Activated T-cell treated with anti-CD3 and anti-CD28 coated beads, Interleukin-2, amount 50 U/mL, for 1 hour (primary cell): ENCODE data around the gene BTG4.

ENCODE experiments used
- DNase-seq: peaks from one replicate; pipeline ENCODE4 v3.0.0-alpha.2; 2020

The BTG4 gene

DNA sequence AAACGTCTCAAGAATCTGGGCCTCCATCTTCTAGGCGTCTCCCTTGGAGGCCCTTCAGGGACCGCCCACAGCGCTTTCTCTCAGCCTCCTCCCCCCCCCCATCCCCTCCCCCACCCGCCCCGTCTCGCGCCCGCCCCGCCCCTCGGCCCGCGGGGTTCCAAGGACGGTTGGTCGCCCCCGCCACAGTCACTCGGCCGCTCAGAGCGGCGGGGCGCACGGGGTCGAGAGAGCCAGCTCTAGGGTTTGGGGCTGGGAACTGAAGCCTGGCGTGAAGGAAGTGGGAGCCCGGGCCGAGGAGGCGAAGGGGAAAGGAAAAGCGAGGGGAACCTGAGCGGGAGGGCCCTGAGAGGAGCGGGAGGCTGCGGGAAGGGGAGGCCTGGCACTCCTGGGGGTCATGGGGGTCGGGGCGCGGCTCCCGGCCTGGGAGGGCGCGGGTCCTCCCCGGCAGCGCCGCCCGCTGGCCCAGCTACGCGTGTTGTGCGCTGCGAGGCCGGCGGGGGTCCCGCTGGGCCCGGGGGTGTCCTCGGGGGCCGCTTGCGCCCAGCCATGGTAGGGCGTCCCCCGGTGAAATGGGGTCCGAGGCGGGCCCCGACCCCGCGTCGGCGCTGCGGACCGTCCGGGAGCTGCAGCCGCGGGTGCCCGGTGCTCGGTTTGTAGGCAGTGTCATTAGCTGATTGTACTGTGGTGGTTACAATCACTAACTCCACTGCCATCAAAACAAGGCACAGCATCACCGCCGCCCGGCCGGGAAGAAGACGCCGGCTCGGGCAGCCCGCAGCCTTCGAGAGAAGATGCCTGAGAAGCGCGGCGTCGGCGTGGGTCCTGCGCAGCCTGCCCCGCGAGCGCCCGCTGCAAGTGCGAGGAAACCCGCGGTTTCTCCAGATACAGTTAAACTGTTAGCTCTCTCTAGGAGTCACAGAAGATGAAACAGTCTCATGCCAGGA, at the start of gene BTG4:
BTG4 (minus strand) TSS at position 91 of the 944 bp plus-strand sequence. CDS start 13,610 bp downstream, outside the sequence.
- peak; percentile 37 for DNase-seq

DNA sequence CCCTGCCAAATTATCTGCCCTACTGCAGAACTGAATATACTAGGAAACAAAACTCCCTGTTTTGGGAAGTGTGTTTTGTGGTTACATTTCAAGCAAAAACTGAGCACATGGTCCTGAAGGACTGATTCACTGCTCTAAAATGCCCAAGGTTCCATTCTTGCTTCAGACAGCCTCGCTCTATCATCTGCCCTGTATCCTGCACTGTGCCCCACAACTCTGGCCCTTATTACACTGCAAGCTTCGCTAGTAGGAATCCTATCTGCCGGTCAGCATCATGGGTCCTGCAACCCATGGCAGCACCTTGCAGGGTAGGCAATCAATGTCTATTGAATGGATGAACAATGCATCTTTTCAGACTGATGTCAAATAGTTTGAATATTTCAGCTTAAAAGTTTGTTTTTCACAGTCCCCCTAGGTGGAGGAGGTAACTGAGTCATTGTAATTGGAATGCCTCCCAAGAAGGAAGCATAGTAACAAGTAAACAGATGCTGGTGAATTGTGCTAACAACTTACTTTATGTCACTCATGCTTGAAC, 49.7 kb upstream of the BTG4 start:
- no peak for DNase-seq

DNA sequence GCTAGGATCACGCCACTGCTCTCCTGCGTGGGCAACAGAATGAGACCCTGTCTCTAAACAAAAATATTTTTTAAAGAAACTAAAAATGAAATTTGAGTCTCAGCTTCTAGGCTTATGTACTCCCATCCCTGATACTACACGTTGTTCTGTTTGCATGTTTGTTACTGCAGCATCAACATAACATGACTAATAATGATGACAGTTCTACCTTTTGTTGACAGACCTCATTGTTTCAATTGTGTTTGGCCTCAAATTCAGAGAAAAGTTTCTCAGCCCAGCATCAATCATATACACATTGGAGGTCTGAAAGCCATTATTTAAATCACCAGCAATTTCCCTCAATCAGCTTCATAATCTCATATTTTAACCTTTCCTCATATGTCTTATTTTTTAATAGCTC, 49.1 kb upstream of the BTG4 start:
- DNase-seq = no peak

DNA sequence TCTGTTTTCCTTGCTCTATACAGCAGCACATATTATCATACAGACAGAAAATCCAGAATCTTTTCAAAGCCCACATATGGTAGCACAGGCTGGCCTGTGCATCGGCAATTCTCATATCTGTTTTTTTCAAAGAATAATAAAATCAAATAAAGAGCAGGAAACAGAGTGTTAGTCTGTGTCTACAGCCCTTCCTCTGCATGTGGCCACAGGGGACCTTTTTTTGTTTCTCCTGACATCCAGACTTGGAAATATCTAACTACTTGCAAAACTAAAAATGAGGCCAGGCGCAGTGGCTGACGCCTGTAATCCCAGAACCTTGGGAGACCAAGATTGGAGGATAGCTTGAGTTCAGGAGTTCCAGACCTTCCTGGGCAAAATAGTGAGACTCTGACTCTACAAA, 48.6 kb upstream of the BTG4 start:
- DNase-seq = no peak

DNA sequence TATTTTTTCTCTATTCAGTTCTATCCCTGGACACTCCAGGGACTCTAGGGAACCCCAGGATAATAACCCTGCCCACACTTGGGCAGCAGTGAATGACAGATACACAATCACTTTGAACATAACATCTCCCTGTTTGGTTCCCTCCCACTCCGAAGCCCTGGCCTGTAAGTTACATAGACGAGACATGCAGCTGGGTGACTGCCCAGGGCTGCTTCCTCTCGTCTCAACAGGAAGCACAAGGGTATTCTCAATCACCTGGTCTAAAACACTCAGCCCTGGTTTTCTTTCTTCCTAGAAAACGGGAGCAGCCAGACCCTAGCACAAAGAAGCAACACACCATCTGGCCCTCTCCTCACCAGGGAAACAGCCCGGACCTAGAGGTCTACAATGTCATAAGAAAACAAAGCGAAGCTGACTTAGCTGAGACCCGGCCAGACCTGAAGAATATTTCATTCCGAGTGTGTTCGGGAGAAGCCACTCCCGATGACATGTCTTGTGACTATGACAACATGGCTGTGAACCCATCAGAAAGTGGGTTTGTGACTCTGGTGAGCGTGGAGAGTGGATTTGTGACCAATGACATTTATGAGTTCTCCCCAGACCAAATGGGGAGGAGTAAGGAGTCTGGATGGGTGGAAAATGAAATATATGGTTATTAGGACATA, 47.7 kb upstream of the BTG4 start:
- no peak for DNase-seq

DNA sequence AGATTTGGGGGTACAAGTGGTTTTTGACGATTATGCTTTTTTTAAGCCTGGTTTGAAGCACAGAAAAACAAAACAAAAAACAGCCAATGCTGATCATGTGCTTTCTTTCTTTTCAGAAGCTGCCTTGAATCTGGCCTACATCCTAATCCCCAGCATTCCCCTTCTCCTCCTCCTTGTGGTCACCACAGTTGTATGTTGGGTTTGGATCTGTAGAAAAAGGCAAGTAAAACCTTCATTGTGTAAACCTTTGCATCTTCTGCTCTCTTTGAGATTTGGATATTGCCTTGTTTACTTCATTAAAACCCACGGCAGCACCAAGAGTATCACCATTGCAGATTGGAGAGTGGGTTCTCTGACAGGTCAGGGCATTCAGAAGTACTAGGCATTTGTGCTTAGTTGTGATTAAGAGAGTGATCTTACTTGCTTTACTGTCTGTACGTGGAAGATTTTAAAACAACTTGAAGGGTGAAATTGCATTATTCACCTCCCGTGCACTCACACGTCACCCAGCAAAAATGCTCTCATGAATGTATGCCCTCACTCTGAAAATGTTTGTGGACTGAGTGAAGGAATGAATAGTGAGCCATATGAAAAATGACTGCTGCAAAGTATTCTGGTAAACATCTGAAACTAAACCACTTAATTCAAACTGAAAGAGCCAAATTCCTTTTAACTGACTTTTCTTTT, 45.4 kb upstream of the BTG4 start:
- no peak for DNase-seq

DNA sequence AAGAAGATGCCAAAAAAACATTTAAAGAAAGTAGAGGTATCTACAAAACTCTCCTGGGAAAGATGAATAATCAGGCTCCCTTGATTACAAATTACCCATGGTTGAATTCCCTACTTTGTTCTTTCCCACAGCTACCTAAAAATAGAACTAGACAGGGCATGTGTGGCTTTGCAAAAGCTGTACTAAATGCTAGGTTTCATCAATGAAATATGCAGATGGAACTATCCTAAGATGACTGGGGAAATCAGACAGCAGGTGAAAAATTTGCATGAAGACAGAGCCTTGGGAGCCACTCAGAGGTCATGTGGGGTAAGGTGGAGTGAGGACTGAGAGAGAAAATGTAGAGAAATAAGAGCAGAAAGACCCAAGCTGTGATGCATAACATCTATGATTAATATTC, 43.1 kb upstream of the BTG4 start:
- no peak for DNase-seq

DNA sequence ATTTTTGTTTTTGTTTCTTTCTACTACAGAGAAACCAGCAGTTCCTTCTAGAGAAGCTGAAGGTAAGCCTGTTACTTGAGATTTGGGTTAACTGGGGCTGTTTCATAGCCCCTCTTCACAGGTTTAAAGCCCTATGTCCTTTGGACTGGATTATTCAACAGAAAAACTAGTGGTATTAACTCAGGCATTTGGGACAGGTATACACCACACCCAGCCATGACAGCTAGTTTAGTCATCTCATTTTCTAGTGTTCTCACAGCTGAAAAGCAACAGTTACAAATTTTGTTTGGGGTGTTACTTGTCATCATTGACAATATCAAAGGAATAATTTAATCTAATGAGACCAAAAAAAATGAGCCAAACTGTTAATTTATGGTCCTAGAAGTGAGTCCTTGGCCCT, 42.3 kb upstream of the BTG4 start:
- no peak for DNase-seq

DNA sequence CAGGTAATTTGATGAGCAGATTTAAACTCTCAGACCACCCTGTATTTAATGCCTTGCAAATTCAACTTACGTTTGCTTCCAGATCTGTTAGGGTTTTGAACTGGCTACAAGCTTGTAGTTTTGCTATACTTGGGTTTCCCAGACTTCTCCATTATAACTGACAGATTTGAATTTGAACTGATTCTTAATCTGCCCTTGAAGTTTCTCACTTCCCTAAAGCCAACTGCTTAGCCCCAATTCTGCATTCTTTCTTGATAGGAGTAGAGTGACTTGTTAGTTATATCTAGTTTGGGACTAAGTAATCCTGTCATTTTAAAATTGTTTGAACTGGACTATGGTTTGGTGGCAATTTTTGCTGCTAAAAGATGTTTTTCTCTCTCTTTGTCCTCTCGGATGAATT, 38.1 kb upstream of the BTG4 start:
- DNase-seq = no peak

DNA sequence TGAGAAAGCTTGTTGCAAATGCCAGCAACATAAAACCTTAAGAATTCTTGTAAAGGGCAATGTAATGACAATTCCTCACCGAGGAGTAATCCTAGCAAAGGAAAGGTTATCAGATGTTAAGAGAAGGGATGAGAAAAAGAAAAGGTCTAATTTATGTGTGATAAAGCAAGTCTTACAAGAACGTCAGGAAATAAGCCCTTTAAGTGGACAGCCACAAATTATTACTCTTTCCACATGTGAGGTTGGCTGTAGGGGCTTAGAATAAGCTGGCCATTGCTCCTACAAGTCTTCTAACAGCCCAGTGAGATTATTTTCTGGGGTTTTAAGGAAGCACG, 37.6 kb upstream of the BTG4 start:
- DNase-seq = no peak

DNA sequence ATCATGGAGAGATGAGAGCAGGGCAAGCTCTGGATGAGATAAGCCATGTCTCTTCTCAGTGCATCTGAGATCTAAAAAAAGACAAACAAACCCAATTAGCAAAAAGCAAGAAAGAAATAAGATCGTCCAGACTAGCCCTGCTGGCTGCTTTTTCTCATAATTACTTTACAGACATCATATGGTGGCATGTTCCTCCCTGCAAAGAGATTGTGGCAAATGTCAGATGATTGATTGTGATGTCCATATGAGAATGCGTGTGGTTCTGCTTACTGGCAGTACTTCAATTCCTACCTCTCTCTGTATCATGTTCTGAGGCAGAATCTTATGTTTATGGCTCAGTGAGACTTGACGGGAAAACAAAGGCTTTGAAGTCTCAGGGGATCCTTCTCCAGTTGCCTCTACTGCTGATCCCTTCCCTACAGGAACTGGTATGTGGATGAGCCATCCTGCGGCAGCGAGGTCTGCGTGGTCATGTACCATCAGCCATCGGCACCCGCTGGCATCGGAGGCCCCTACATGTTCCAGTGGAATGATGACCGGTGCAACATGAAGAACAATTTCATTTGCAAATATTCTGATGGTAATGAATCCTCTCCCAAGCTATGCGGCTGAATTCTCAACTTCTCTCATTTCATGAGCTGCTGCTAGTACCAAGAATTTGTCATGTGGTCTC, 37.1 kb upstream of the BTG4 start:
- DNase-seq = no peak

DNA sequence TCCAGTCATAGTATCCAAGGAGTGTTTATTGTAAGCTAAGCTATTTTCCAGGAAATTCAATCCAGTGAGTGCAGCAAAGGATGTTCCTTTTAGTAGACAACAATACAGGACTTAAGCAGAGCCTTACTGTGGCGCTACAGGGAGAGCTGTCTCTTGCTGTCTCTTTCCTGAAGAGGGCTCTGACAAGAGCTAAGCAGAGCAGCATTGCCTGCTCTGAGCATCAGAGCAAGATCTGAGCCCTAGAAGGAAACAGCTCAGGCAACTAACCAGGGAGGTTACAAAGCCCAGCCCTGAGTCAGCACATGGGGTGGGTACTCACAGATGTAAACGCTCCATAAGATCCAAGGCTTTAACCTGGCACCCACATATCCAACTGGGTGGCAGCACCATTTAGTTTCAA, 36.3 kb upstream of the BTG4 start:
- DNase-seq = no peak

DNA sequence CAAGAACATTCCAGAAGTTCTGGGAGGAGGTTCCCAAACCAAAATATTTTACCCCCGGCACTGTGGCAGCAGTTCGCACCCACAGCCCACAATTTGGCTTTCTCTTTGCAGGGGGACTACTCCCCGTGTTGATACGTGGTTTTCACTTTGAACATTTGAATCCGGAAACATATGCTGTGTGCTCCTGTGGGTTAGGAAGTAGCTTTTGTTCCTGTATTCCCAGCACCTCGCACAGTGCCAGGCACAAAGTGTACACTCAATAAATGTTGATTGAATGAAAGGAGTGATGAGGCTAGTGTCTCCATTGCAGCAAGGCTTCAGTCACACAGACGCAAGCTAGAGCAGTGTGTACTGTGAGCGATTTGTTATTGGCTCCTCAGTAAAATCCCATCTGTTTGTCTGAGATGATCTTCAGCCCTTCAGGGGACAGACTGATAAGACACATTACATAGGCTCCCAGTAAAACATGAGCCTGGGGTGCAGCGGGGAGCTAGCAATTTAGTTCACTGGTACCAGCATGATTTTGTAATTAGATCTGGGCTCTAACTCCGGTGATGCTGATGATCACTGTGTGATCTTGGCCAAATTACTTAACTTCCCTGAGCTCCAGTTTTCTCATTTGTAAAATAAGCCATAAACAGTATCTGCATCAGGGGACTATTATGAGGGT, 30.6 kb upstream of the BTG4 start:
- no peak for DNase-seq

DNA sequence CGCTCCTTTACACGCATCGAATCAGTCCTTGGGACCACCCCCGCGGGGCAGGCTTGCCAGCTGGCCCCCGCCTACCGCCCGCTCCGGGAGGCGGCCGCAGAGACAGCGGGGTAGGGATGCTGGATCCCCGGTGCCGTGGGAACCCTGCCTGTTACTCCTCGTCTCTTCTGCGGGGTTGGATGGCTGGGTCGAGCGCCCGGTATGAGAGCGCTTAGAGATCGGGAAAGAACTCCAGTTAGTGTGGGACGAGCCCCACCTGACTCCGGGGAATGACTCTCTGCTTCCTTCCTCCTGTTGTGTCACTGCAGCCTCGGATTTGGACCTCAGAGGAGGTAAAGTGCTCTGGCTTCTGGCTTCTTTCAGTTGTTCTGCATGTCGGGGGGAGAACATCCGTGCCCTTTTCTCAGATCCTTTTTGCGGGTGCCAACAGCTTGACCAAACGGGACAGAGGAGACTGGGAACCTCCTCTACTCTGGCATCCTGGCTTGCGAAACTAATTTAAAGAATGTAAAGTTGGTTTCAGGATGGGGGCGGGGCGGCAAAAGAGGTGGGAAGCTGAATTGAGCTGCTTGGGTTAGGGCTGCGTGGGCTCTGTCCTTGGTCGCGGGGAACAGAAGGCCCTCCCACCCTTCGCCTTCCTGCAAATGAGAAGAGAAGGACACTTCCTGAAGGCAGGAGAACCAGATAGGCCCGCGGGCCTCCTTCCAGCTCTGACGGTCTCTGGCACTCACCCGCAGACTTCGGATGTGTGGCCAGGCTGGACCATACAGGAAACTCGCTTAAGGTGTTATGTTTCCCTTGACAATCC, 29.3 kb upstream of the BTG4 start:
- DNase-seq = no peak

DNA sequence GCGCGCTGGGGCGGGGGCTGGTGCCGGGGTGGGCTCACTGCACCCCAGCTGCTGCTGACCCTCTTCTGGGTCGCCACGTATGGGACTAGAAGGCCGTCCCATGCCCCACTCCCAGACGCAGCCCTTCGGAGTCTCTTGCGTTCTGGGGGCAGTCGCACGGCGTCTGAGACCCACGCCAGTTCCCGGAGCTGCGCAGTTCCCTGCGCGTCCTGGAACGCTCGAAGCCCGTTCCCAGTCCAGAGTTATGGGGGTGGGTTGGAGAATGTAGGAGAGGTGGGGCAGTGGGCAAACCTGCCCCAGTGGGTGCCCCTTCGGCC, 28.7 kb upstream of the BTG4 start:
- DNase-seq = peak; percentile 26

DNA sequence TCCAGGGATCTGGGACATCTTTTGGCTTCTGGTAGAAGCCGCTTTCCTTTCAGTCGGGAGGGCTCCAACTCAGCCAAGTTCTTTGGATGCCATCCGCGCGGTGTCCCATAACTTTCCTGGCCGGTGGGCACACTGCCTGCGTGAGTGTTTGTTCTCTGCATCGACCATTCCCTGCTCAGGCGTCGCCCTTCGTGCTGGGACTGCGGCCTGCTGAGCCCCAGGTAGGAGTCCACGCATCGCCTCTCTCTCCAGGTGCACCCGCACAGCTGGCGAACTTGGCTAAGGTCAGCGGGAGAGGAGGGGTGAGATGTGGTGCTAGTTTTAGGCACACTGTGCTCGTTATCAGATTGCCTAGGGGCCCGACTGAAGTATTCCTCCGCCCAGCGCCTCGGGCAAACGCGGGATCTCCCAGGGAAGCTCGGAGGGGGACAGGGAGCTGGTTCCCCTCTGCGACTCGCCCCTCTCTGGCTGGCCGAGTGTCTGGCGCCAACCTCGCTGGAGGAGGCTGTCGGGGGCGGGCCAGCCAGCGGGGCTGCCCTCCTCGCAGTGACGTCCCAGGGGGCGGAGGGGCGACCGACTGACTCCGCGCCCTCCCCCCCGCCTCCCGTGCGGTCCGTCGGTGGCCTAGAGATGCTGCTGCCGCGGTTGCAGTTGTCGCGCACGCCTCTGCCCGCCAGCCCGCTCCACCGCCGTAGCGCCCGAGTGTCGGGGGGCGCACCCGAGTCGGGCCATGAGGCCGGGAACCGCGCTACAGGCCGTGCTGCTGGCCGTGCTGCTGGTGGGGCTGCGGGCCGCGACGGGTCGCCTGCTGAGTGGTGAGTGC, 28.1 kb upstream of the BTG4 start, which contains the start of gene LAYN:
LAYN (plus strand) TSS at position 607 of the 823 bp plus-strand sequence; CDS start at position 731, 124 bp downstream.
- DNase-seq = peak; percentile 55

DNA sequence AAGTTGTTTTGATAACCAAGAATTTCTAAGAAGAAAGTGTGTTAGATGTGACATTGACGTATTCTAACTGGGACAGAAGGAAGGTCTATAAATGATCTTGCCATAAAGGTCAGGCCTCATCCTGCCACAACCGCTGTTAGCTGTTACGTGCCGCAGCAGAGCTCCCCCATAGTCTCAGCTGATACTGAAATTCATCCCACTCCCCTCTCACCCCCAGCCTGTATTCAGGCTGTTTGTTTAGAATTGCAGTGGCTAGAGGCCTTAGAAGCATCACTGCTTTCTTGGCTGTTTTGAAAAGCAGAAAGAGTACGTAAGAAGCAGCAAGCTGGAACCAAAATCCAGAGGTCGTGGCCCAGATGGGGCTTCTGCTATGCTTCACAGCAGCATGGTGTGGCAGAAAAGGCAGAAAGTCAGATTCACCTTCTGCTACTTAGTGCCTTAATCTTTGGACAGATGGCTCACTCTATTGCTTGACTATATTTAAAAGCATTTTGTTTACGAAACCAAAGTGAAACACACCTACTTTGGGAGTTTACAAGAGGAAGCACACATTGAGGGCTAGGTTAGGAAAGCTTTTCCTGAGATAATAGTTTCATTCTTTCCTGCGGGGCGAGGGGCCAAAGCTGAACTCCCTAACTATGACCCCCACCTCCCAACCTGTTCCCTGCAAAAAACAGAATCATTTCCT, 27.4 kb upstream of the BTG4 start:
- peak; percentile 38 for DNase-seq

DNA sequence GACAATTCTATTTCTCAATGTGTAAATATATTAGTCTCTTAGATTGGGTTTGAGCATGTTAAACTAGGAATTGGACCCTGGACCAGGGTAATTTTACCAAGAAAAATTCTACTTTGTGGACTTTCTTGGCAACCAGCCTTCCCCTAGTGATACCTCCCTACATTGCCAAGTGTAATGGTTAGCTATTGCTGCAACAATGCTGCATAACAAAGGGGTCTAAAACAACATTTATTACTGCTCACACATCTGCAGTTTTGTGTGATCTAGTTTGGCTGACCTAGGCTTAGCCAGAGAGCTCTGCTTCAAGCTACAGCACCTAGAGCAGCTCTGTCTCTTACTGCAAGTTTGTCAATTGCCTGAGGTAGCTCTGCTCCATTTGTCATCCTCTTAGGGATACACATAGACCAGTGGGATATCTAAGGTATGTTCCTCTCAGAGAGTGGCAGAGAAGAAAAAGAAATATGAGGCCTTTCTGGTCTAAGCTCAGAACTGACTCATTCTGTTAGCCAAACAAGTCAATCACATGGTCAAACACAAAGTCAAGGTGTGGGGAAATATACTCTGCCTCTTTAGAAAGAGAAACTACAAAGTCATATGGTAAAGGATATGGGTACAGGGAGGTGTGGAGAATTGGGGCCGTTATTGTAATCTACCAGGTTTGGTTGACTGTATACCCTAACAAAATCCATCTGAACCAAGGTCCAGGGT, 26.4 kb upstream of the BTG4 start:
- DNase-seq = no peak

DNA sequence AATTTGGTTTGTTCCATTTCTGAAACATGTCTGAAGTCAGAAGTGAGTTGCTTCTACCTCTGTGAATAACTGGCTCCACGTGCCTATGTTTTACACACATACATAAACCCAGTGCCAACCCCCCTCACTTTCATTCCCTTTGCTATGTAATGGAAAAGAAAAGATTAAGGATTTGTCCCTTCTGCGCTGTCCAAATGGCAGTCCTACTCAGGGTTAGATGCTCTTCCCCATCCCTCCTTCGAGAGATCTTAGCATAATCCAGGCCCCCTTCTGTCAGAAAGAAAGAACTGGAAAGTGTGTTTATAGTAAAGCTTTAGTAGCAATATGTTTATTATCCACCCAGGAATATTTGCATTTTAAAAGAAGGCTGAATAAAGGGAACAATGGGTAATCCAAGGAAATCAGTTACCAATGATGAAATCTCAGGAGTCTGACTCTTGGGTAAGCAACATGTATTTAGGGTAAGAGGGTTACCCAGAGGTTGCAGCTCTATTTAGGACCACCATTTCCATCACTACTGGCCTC, 25.2 kb upstream of the BTG4 start:
- no peak for DNase-seq
